ENCODE results near the gene FAM184A.

Gene FAM184A

DNA sequence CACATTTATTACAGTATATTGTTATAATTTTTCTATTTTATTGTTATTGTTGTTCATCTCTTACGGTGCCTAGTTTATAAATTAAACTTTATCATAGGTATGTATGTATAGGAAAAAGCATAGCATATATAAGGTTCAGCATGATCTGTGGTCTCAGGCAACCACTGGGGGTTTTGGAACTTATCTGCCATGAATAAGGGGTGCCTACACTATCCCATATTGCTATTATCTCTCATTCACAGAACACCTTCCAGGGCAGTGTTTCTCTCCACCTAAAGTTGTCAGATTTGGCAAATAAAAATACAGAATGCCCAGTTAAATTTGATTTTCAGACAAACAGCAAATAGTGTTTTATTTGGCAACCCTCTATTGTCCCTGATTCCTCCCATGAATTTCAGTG is 35.5 kb upstream of the FAM184A start:
- DNase-seq: no peak
- no peaks in the 10 kb centered on the region for H3K36me3 ChIP-seq
- TF ChIP-seq, protein P1, sequence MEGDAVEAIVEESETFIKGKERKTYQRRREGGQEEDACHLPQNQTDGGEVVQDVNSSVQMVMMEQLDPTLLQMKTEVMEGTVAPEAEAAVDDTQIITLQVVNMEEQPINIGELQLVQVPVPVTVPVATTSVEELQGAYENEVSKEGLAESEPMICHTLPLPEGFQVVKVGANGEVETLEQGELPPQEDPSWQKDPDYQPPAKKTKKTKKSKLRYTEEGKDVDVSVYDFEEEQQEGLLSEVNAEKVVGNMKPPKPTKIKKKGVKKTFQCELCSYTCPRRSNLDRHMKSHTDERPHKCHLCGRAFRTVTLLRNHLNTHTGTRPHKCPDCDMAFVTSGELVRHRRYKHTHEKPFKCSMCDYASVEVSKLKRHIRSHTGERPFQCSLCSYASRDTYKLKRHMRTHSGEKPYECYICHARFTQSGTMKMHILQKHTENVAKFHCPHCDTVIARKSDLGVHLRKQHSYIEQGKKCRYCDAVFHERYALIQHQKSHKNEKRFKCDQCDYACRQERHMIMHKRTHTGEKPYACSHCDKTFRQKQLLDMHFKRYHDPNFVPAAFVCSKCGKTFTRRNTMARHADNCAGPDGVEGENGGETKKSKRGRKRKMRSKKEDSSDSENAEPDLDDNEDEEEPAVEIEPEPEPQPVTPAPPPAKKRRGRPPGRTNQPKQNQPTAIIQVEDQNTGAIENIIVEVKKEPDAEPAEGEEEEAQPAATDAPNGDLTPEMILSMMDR (IDR thresholded peaks at IDR 0.05; ENCODE audit: low read depth, low read length): no peak
- H3K4me1 ChIP-seq: 0 out of 2 replicates have a peak, but pooled peaks cover 3% of the 10 kb centered on the region
- H3K27me3 ChIP-seq: no peaks in the 10 kb centered on the region
- H3K4me3 ChIP-seq (ENCODE audit: low read depth, low read length): no peak overlapping the region
- H3K9me3 ChIP-seq: no peaks in the 10 kb centered on the region

DNA sequence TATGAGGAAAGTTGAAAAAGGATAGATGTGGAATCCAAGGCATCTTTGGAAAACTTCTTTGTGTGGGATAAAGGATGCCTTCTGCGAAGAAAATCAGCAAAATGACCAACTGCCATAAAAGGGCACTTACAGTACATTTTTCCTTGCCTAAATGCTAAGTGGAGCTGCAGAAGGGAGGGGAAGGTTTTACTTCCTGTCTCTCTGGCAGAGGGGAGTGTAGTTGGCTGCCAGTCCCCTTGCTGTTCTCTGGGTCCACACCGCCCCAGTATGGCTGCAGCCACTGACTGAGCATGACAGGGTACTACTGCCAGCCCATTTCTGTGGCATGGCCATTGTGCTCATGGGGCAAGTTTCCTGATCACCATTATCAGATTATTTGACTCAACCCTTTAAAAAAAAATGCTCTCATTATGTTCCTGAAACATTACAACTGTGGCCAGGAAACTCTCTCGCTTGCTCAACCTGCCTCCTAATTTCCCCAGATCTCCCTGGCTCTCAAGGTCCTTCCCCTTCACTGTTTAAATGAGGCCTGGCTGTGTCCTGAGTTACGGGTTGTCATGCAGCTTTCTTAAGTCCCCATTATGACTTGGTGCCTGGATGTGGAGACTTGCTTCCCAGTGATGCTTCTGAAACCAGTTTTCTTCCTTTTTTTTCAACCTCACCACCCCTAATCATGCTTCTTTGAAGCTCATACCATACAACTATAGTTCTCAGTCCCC is 34.5 kb upstream of the FAM184A start:
- Histone ChIP-seq H3K27me3 (no peaks in the 10 kb centered on the region), H3K4me1 (0 out of 2 replicates have a peak, but pooled peaks cover 3% of the 10 kb centered on the region), H3K36me3 (no peaks in the 10 kb centered on the region), H3K9me3 (no peaks in the 10 kb centered on the region), H3K4me3 (ENCODE audit: low read depth, low read length) (no peak overlapping the region)
- no peak for DNase-seq
- TF ChIP-seq, protein P1 (IDR thresholded peaks at IDR 0.05; ENCODE audit: low read depth, low read length): no peak

DNA sequence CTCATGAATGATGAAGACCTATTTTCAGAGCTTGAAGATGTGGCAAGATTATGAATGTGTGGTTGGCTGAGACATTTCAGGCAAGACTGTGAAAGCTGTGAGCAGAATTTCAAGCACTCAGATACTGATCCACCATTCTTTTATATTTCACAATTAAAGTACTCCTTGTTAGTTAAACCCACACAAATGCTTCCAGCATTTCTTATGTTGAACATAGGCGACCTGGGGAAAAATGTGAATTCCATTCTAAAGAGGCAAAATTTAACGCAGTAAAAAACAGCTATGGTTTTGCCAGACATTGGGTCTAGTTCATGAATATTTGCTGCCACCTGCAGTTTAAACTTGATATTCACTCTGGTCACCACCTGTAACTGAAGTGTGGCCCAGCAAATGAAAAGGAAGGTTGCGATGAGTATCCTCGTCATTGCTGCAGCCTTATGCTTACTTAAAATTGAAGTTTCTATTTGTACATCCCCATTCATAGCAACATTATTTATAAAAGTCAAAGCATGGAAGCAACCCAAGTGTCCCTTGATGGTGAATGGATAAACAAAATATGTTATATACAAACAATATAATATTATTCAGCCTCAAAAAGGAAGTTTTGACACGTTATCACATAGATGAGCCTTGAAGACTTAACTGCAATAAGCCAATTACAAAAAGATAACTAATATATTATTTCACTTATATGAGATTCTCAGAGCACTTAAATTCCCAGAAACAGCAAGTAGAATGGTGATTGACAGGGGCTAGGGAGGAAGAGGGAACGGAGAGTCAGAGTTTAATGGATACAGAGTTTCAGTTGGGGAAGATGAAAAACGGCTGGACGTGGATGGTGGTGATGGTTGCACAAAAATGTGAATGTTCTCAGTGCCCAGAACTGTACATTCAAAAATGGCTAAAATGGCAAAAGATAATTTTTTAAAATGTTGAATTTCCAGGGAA is 32.4 kb upstream of the FAM184A start:
- H3K9me3 ChIP-seq: no peaks in the 10 kb centered on the region
- H3K36me3 ChIP-seq: no peaks in the 10 kb centered on the region
- H3K4me3 ChIP-seq (ENCODE audit: low read depth, low read length): no peak overlapping the region
- TF ChIP-seq, protein P1 (IDR thresholded peaks at IDR 0.05; ENCODE audit: low read depth, low read length): peak; percentile 71
- no peaks in the 10 kb centered on the region for H3K27me3 ChIP-seq
- H3K4me1 ChIP-seq: no peaks in the 10 kb centered on the region
- peak; percentile 47 for DNase-seq

DNA sequence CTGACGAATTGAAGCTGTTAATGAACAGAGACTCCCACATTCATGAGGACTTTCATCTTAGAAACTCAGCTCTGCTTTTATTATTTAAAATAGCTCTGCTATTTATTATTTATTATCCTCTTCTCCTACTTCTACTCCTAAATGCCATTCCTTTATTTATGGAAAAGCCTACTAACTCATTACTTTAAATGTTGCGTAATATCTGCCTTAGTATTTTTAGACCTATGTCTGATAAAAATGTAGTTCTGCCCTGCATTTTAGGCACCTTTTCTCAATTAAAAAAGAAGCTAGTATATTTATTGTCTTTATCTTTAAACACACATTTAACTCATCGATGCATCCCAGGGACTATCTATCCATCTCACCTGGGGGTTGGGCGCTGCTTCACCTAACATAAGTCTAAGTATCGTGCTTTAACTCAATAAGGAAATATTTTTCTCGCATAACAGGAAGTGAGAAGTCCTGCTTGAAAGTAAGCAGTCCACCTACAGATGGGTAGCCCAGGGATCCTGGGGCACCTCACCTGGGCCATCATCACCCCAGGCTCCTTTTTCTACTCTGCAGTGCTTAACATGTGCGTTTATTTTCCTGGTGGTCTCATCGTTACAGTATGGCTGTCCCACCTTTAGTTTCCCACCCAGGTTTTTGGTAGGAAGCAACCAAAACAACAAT is 31.3 kb upstream of the FAM184A start:
- TF ChIP-seq, protein P1 (IDR thresholded peaks at IDR 0.05; ENCODE audit: low read depth, low read length): no peak
- no peaks in the 10 kb centered on the region for H3K36me3 ChIP-seq
- H3K4me1 ChIP-seq: no peaks in the 10 kb centered on the region
- H3K27me3 ChIP-seq: no peaks in the 10 kb centered on the region
- H3K9me3 ChIP-seq: no peaks in the 10 kb centered on the region
- DNase-seq: no peak
- H3K4me3 ChIP-seq (ENCODE audit: low read depth, low read length): no peak overlapping the region

DNA sequence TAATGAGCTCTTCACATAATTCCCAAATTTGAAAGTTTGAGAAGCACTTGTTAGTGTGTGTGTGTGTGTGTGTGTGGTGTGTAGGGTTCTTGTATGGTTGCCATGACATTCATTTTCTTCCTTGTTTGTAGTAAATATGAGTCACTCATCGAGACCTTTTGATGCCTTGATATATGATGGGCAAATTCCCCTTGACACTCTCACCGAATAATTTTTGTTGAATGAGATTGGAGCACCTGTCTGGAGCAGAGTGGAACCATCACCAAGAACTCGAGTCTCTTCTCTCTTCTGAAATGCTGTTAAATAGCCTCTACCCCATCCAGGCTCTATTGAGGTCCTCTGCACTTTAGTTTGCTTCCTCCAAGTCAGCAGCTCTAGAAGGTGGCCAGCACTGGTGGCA is 29.6 kb upstream of the FAM184A start:
- H3K9me3 ChIP-seq: no peaks in the 10 kb centered on the region
- TF ChIP-seq, protein P1 (IDR thresholded peaks at IDR 0.05; ENCODE audit: low read depth, low read length): no peak
- no peaks in the 10 kb centered on the region for H3K27me3 ChIP-seq
- no peak for DNase-seq
- no peak overlapping the region for H3K4me3 ChIP-seq (ENCODE audit: low read depth, low read length)
- no peaks in the 10 kb centered on the region for H3K4me1 ChIP-seq
- H3K36me3 ChIP-seq: no peaks in the 10 kb centered on the region

All from BE2C (cell line).